CD4-positive, alpha-beta T cell (primary cell): ENCODE data around the gene IL18RAP. TPM values are rescaled to one million over a fixed set of nuclear protein-coding genes. Genes with fewer than 3 reads are reported as not detected.

Source experiments
- ATAC-seq: fragments of 200-7000 bp; cut with Tn5 transposase; one replicate; pipeline ENCODE4 v1.10.0; 2022; ENCODE audit warnings: mild to moderate bottlenecking; ENCODE audit not compliant: poor library complexity
- CTCF ChIA-PET: fragments of 350-600 bp; sonication (Branson Sonifier 250); formaldehyde crosslinking; loops from one replicate; lab custom pipeline; 2021; ENCODE audit warnings: antibody characterized with exemption, inconsistent platforms; lab: Charles Lee
- POLR2A ChIA-PET: fragments of 350-600 bp; sonication (Branson Sonifier 250); formaldehyde crosslinking; loops from one replicate; lab custom pipeline; 2021; ENCODE audit warnings: antibody characterized with exemption, inconsistent platforms; lab: Charles Lee
- DNase-seq, 14 experiments: peaks; one replicate each; pipeline ENCODE4 v3.0.0-alpha.2; 2013 to 2020; ENCODE audit warnings: mixed read lengths in 2 of 14
- H3K27ac ChIP-seq, 2 donors: one replicate each; pipeline versions ENCODE4 v1.5.1 to v1.7.0; 2013; ENCODE audit warnings: low read length in 2 of 2, low read depth in 1 of 2, mild to moderate bottlenecking in 1 of 2
- H3K27me3 ChIP-seq, 2 experiments: 1 replicate in 1 of 2; 2 replicates in 1 of 2; pipeline versions ENCODE4 v1.6.1 to v1.7.0; 2013; ENCODE audit warnings: low read length in 2 of 2, control low read depth in 1 of 2, mild to moderate bottlenecking in 1 of 2, moderate library complexity in 1 of 2; ENCODE audit not compliant: insufficient read depth in 2 of 2, control insufficient read depth in 1 of 2
- H3K36me3 ChIP-seq: one replicate; pipeline ENCODE4 v1.6.1; 2013; ENCODE audit warnings: low read length, control low read depth; ENCODE audit not compliant: insufficient read depth
- H3K4me1 ChIP-seq: one replicate; pipeline ENCODE4 v1.6.1; 2013; ENCODE audit warnings: low read length, control low read depth; ENCODE audit not compliant: insufficient read depth
- H3K4me3 ChIP-seq: one replicate; pipeline ENCODE4 v1.5.1; 2013; ENCODE audit warnings: mild to moderate bottlenecking, low read length, moderate library complexity
- H3K9me3 ChIP-seq, 2 experiments: 1 replicate in 1 of 2; 2 replicates in 1 of 2; pipeline versions ENCODE4 v1.6.1 to v1.7.0; 2013; ENCODE audit warnings: low read length in 2 of 2, mild to moderate bottlenecking in 2 of 2, control low read depth in 1 of 2, moderate library complexity in 1 of 2; ENCODE audit not compliant: control insufficient read depth in 1 of 2, insufficient read depth in 1 of 2
- H3K27ac Mint-ChIP-seq: one replicate; pipeline ENCODE4 v1.8.0; 2020; ENCODE audit warnings: mixed read lengths
- H3K27me3 Mint-ChIP-seq: one replicate; pipeline ENCODE4 v1.8.0; 2021; ENCODE audit warnings: mixed read lengths
- H3K36me3 Mint-ChIP-seq: one replicate; pipeline ENCODE4 v1.8.0; 2021; ENCODE audit warnings: low read depth, mixed read lengths
- H3K4me1 Mint-ChIP-seq: one replicate; pipeline ENCODE4 v1.8.0; 2021; ENCODE audit warnings: low read depth, mixed read lengths
- H3K4me3 Mint-ChIP-seq: one replicate; pipeline ENCODE4 v1.8.0; 2020; ENCODE audit warnings: mild to moderate bottlenecking, mixed read lengths
- H3K9me3 Mint-ChIP-seq: one replicate; pipeline ENCODE4 v1.8.0; 2020; ENCODE audit warnings: mixed read lengths
- CTCF ChIP-seq: fragments of 200-600 bp; IDR thresholded peaks from one replicate; pipeline ENCODE4 v1.8.0; 2022; ENCODE audit warnings: antibody characterized with exemption, mild to moderate bottlenecking
- intact Hi-C, 2 experiments: fragments of 100-400 bp; cut with DNase I in 1 of 2; cut with micrococcal nuclease in 1 of 2; formaldehyde crosslinking; loops; one replicate each; pipeline versions ENCODE4 v1.15.1 to v1.9.0; 2023 to 2025; cut with DNase I, micrococcal nuclease
- total RNA-seq, 174 experiments: library from RNA in 2 of 174; stranded (reverse) in 2 of 174; gene quantifications; one replicate each; pipeline ENCODE4 v1.2.3 and lab custom pipeline; 2021 to 2026

Gene IL18RAP
- total RNA-seq, 2 experiments from 2014 or later, result 2.3 to 2.6 TPM

DNA sequence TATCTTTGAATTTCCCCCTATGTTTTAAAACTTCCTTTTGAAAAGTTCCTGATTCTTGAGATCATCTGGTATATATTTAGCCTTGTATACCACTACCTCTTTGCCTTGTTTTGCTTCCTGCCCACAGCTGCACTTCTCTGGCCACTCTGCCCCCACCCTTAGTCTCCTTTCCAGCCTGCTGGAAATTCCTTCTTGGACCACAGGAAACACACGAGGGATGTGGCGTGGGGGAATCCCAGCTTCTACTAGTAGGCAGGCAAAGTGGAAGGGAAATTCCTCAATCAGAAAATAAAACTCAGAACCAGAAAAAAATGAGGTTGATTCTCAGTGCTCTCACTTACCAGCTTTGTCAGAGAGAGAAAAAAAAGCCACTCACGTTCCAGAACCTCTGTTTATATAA lies 13.4 kb downstream of the IL18RAP start:
- intact Hi-C loops, result no loop called here
- TF ChIP-seq CTCF, result no peak
- Mint-ChIP-seq H3K27ac (no peak overlapping the region), H3K27me3 (no peaks in the 10 kb centered on the region), H3K36me3 (no peaks in the 10 kb centered on the region), H3K9me3 (no peaks in the 10 kb centered on the region), H3K4me1 (peaks cover 15% of the 10 kb centered on the region), H3K4me3 (no peak overlapping the region)
- ATAC-seq (no peak), DNase-seq (peak in 2 of 14 experiments; percentile 54 to 67)
- H3K27me3 ChIP-seq, result no peaks in the 10 kb centered on the region
- POLR2A ChIA-PET, result no interaction called here
- H3K4me3 ChIP-seq, result no peak overlapping the region
- no peak overlapping the region for H3K27ac ChIP-seq
- peaks cover 11% of the 10 kb centered on the region for H3K4me1 ChIP-seq
- CTCF ChIA-PET, result interaction anchor here (1.1 kb wide), 1 partner anchor 10 kb away, joined by 3 read pairs; no protein-coding TSS in a partner anchor
- no peaks in the 10 kb centered on the region for H3K36me3 ChIP-seq
- no peaks in the 10 kb centered on the region for H3K9me3 ChIP-seq

- no peak overlapping the region for H3K27ac ChIP-seq
- peaks cover 11% of the 10 kb centered on the region for H3K4me1 ChIP-seq
- no peaks in the 10 kb centered on the region for H3K9me3 ChIP-seq
- no peak for DNase-seq
- Mint-ChIP-seq H3K4me1 (peaks cover 13% of the 10 kb centered on the region), H3K36me3 (no peaks in the 10 kb centered on the region), H3K4me3 (no peak overlapping the region), H3K9me3 (no peaks in the 10 kb centered on the region), H3K27ac (no peak overlapping the region), H3K27me3 (no peaks in the 10 kb centered on the region)
- ChIA-PET CTCF (interaction anchor here (1.1 kb wide), 1 partner anchor 9 kb away, joined by 3 read pairs; no protein-coding TSS in a partner anchor), POLR2A (no interaction called here)
- intact Hi-C loops, result no loop called here
- no peak for ATAC-seq
- H3K36me3 ChIP-seq, result no peaks in the 10 kb centered on the region
- H3K27me3 ChIP-seq, result no peaks in the 10 kb centered on the region
- no peak for TF ChIP-seq CTCF
- H3K4me3 ChIP-seq, result no peak overlapping the region
Observed at GRCh38 chr2:102437122-102437521, 14.2 kb downstream of the IL18RAP start.

- ChIA-PET POLR2A (interaction anchor here (0.8 kb wide), 1 partner anchor 197 kb away, joined by 3 read pairs; no protein-coding TSS in a partner anchor), CTCF (no interaction called here)
- H3K9me3 ChIP-seq, result no peaks in the 10 kb centered on the region
- Mint-ChIP-seq H3K4me1 (peaks cover 17% of the 10 kb centered on the region), H3K27me3 (no peaks in the 10 kb centered on the region), H3K27ac (no peak overlapping the region), H3K9me3 (no peaks in the 10 kb centered on the region), H3K4me3 (no peak overlapping the region), H3K36me3 (no peaks in the 10 kb centered on the region)
- no peak overlapping the region for H3K4me3 ChIP-seq
- ATAC-seq (no peak), DNase-seq (no peak)
- intact Hi-C loops, result no loop called here
- no peaks in the 10 kb centered on the region for H3K27me3 ChIP-seq
- TF ChIP-seq CTCF, result no peak
- no peaks in the 10 kb centered on the region for H3K36me3 ChIP-seq
- no peak overlapping the region for H3K27ac ChIP-seq
- peaks cover 11% of the 10 kb centered on the region for H3K4me1 ChIP-seq
Observed at GRCh38 chr2:102438111-102438510, 15.2 kb downstream of the IL18RAP start.
